ENCODE measurements around the gene LSP1. TPM values are rescaled to one million over a fixed set of nuclear protein-coding genes. Genes with fewer than 3 reads are reported as not detected.
A peak's percentile ranks its signal among the peaks of the same experiment; 100 is the strongest.

The LSP1 gene
- total RNA-seq, 1 donor from 2014 or later, result 301 TPM

DNA sequence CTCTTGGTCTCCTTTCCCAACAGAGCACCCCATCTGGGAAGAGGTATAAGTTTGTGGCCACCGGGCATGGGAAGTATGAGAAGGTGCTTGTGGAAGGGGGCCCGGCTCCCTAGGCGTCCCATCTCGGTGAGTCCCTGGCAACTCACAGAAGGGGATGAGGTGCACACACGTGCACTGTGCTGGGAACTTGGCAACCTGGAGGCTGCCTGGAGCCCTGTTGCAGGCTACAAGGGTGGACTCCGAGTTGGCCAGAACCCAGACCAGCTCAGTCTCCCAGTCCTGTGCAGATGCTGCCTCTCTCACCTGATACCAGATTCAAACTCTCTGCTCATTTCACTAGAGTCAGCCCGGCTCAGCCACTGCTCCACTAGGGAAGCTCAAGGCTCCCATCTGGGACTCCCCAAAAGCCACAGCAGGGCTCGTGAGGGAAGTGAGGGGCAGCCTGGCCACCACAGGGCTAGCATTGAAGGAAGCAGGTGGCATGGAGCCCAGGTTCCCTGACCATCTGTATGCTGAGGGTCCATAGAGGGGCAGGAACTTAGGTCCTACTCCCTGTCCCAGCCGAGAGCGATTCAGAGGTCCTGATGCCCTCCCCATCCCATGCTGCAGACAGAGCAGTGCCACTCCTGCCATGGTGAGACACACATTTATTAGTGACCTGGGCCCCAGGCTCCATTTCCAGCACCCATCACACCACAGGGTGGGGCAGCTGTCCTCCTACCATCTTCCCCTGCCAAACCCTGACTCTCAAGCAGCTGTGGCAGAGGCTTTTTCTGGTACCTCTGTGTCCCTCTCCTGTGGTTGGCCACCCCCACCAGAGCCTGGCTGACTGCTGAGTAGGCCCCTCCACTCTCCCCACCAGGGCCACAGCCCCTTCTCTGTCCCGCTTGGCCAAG, 34.8 kb downstream of the LSP1 start:
- H3K4me1 Mint-ChIP-seq, result peaks cover 25% of the 10 kb centered on the region
- DNase-seq (no peak), ATAC-seq (ENCODE audit: low read depth) (no peak)
- TF ChIP-seq CTCF (IDR thresholded peaks at IDR 0.05), result no peak
- H3K9me3 Mint-ChIP-seq, result no peaks in the 10 kb centered on the region
- H3K36me3 Mint-ChIP-seq (ENCODE audit: low read depth), result peaks cover 11% of the 10 kb centered on the region
- ChIA-PET CTCF (no interaction called here), POLR2A (no interaction called here)
- no peak overlapping the region for H3K27ac Mint-ChIP-seq
- no peaks in the 10 kb centered on the region for H3K27me3 Mint-ChIP-seq
- no peak overlapping the region for H3K4me3 Mint-ChIP-seq
- intact Hi-C loops (cut with micrococcal nuclease), result no loop called here

GRCh38 chr11:1888347-1888753, 35.5 kb downstream of the LSP1 start:
- Mint-ChIP-seq H3K9me3 (no peaks in the 10 kb centered on the region), H3K4me1 (peaks cover 25% of the 10 kb centered on the region), H3K27me3 (no peaks in the 10 kb centered on the region), H3K36me3 (ENCODE audit: low read depth) (peaks cover 10% of the 10 kb centered on the region), H3K4me3 (no peak overlapping the region), H3K27ac (no peak overlapping the region)
- intact Hi-C loops (cut with micrococcal nuclease), result no loop called here
- ATAC-seq (ENCODE audit: low read depth) (no peak), DNase-seq (no peak)
- no peak for TF ChIP-seq CTCF (IDR thresholded peaks at IDR 0.05)
- CTCF ChIA-PET, result no interaction called here
- POLR2A ChIA-PET, result no interaction called here

GRCh38 chr11:1888811-1889210, 35.9 kb downstream of the LSP1 start:
- ChIA-PET CTCF (no interaction called here), POLR2A (no interaction called here)
- no peaks in the 10 kb centered on the region for H3K9me3 Mint-ChIP-seq
- DNase-seq, result no peak
- TF ChIP-seq CTCF (IDR thresholded peaks at IDR 0.05), result no peak
- ATAC-seq (ENCODE audit: low read depth), result no peak
- H3K4me1 Mint-ChIP-seq, result peaks cover 29% of the 10 kb centered on the region
- H3K27ac Mint-ChIP-seq, result peak overlapping the region; percentile 76
- intact Hi-C loops (cut with micrococcal nuclease), result no loop called here
- no peaks in the 10 kb centered on the region for H3K27me3 Mint-ChIP-seq
- H3K4me3 Mint-ChIP-seq, result no peak overlapping the region
- peaks cover 10% of the 10 kb centered on the region for H3K36me3 Mint-ChIP-seq (ENCODE audit: low read depth)

DNA sequence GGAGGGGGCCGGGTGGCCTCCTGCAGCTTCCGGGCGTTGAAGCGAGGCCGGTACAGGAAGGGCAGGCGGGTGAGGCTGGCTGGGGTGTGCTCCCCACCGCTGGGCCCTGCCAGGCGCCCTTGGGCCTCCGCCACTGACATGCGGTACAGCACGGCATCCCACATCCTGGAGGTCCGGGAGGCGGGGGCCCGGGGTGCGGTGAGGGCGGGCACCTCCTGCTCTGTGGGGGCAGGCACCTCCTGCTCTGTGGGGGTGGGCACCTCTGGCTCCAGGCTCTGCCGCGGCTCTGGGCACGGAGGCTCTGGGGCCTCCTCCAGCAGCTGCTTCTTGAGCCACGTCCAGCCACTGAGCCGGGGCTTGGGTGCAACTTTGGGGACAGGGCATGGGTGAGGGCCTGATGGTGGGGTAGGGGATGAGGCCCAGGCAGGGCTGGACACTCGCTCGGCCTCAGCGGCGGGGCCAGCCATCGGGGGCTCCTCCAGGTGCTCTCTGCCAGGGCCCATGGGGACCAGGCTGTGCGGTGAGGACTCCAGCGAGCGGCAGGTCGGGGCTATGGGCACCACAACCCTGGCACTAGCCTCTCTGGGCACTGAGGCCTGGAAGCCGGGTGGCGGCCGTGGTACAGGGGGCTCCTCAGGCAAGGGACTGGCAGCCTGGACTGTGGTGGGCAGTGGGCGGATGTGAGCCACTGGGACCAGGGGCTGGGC, 36.5 kb downstream of the LSP1 start:
- CTCF ChIA-PET, result no interaction called here
- intact Hi-C loops (cut with micrococcal nuclease), result no loop called here
- DNase-seq (no peak), ATAC-seq (ENCODE audit: low read depth) (peak; percentile 36)
- POLR2A ChIA-PET, result no interaction called here
- no peaks in the 10 kb centered on the region for H3K9me3 Mint-ChIP-seq
- no peaks in the 10 kb centered on the region for H3K27me3 Mint-ChIP-seq
- H3K36me3 Mint-ChIP-seq (ENCODE audit: low read depth), result peaks cover 10% of the 10 kb centered on the region
- H3K27ac Mint-ChIP-seq, result no peak overlapping the region
- H3K4me3 Mint-ChIP-seq, result no peak overlapping the region
- H3K4me1 Mint-ChIP-seq, result peaks cover 29% of the 10 kb centered on the region
- TF ChIP-seq CTCF (IDR thresholded peaks at IDR 0.05), result no peak

Measured in activated B cell treated with CpG ODN at 0.5 μM for 24 hours (primary cell).